Esophagus muscularis mucosa (tissue), 4 donors: Measurements from ENCODE around the gene UMODL1. TPM values are rescaled to one million over a fixed set of nuclear protein-coding genes. Genes with fewer than 3 reads are reported as not detected.

Experiments
- DNase-seq: peaks from one replicate; pipeline ENCODE4 v3.0.0-alpha.2; 2017; ENCODE audit errors: extremely low spot score
- H3K27ac ChIP-seq, 4 donors: fragments of 200-600 bp; sonication (generic); replicated peaks in 1 of 4; 1 replicate in 3 of 4; 2 replicates in 1 of 4; pipeline ENCODE4 v1.5.1; 2016 to 2019; ENCODE audit warnings: mild to moderate bottlenecking in 1 of 4
- H3K27me3 ChIP-seq, 4 donors: fragments of 200-600 bp; sonication (generic); one replicate each; pipeline versions ENCODE4 v1.5.1 to v1.6.0; 2016 to 2019
- H3K36me3 ChIP-seq, 4 donors: fragments of 200-600 bp; sonication (generic); one replicate each; pipeline ENCODE4 v1.5.1; 2016 to 2019
- H3K4me1 ChIP-seq, 4 donors: fragments of 200-600 bp; sonication (generic); one replicate each; pipeline ENCODE4 v1.5.1; 2016 to 2019
- H3K4me3 ChIP-seq, 4 donors: fragments of 200-600 bp; sonication (generic); 1 replicate in 2 of 4; 2 replicates in 2 of 4; pipeline ENCODE4 v1.5.1; 2016 to 2019; ENCODE audit warnings: mild to moderate bottlenecking in 4 of 4, moderate library complexity in 1 of 4
- H3K9me3 ChIP-seq, 4 donors: fragments of 200-600 bp; sonication (generic); 1 replicate in 3 of 4; 2 replicates in 1 of 4; pipeline ENCODE4 v1.5.1; 2016 to 2019
- CTCF ChIP-seq, 3 experiments: fragments of 200-600 bp in 2 of 3; fragments of 450-650 bp in 1 of 3; sonication (generic) in 2 of 3; IDR thresholded peaks; one replicate each; pipeline ENCODE4 v1.5.1; 2017 to 2019; ENCODE audit warnings: antibody characterized with exemption in 3 of 3, mild to moderate bottlenecking in 2 of 3, moderate library complexity in 1 of 3
- EP300 ChIP-seq: sonication (generic); formaldehyde crosslinking; IDR thresholded peaks from one replicate; pipeline ENCODE4 v1.6.1; 2017; ENCODE audit warnings: antibody characterized with exemption
- POLR2A ChIP-seq: fragments of 450-650 bp; IDR thresholded peaks from one replicate; pipeline ENCODE4 v1.6.1; 2017; ENCODE audit warnings: antibody characterized with exemption, moderate library complexity, mild to moderate bottlenecking, low read depth
- POLR2AphosphoS5 ChIP-seq, 2 donors: sonication (generic); formaldehyde crosslinking; IDR thresholded peaks; one replicate each; pipeline ENCODE4 v1.6.1; 2017; ENCODE audit warnings: antibody characterized with exemption in 2 of 2
- WGBS: methylation state at CpG from one replicate; pipeline ENCODE4 v1.1.5; 2018; 5-methylcytosine and 5-hydroxymethylcytosine counted together
- intact Hi-C: fragments of 100-400 bp; cut with DNase I; formaldehyde crosslinking; loops from one replicate; pipeline ENCODE4 v1.15.1; 2023
- total RNA-seq, 4 donors: library from RNA; depleted of rRNA; stranded (reverse); fragments of >200 nt; gene quantifications; one replicate each; pipeline versions ENCODE4 v1.1.0 to v1.2.1, GENCODE V29; 2016

The UMODL1 gene
- total RNA-seq, 4 donors from 2014 or later, result 0.13 TPM; not detected in 3

DNA sequence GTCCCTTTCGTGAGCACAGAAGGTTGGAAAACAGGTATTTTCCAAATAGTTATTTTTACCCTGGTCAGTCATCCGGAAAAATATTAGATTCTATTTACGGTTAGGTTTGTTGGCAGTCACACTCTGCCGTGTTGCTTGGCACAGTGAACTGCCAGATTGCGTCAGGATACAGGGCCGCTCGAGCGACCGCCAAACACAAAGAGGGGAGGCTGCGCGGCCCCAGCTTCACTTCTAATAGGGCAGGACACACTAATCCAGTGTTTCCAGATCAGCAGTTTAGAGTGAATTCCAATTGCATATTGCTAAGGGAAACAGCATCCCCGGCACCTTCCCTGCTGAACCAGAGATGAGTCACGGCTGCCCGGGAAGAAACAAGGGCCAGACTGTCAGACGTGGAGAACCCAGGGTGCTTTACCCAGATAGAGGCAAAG, 22.9 kb downstream of the UMODL1 start:
- Histone ChIP-seq H3K27ac (no peak overlapping the region), H3K4me3 (no peak overlapping the region), H3K36me3 (no peaks in the 10 kb centered on the region), H3K9me3 (peaks cover 0 to 7% (median 2%) of the 10 kb centered on the region in 4 donors), H3K27me3 (peaks cover 0 to 25% (median 2%) of the 10 kb centered on the region in 4 donors), H3K4me1 (peaks cover 8 to 14% (median 11%) of the 10 kb centered on the region in 4 donors)
- no peak for TF ChIP-seq CTCF (IDR thresholded peaks at IDR 0.05)
- peak in 1 of 2 donors; percentile 20 for TF ChIP-seq POLR2AphosphoS5 (IDR thresholded peaks at IDR 0.05)
- 90% methylated on average over 15 of the region's 15 CpGs for WGBS
- intact Hi-C loops, result no loop called here
- no peak for DNase-seq

DNA sequence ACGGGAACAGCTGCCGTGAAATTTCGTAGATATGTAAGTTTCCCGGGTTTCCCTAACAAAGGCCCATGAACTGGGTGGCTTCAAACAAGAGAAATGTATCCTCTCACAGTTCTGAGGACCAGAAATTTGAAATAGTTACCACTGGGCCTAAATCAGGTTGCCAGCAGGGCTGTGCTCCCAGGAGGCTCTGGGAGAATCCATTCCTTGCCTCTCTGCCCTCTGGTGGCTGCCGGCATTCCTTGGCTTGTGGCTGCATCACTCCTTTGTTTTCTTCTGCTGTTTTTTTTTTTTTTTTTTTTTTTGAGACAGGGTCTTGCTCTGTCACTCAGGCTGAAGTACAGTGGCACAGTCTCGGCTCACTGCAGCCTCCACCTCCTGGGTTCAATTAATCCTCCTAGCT, 23.7 kb downstream of the UMODL1 start:
- 94% methylated on average over 5 of the region's 6 CpGs for WGBS
- peaks cover 8 to 14% (median 11%) of the 10 kb centered on the region in 4 donors for H3K4me1 ChIP-seq
- DNase-seq, result no peak
- TF ChIP-seq POLR2AphosphoS5 (IDR thresholded peaks at IDR 0.05) (no peak), EP300 (no peak), POLR2A (no peak), CTCF (IDR thresholded peaks at IDR 0.05) (no peak)
- H3K27ac ChIP-seq, result no peak overlapping the region
- peaks cover 0 to 25% (median 2%) of the 10 kb centered on the region in 4 donors for H3K27me3 ChIP-seq
- no peak overlapping the region for H3K4me3 ChIP-seq
- no peaks in the 10 kb centered on the region for H3K36me3 ChIP-seq
- intact Hi-C loops, result loop anchor here (5.0 kb wide), 1 partner anchor 88 kb away; no protein-coding TSS in a partner anchor
- H3K9me3 ChIP-seq, result peaks cover 0 to 7% (median 2%) of the 10 kb centered on the region in 4 donors

GRCh38 chr21:42095581-42095980, 24.5 kb downstream of the UMODL1 start:
- no peak for DNase-seq
- peaks cover 8 to 14% (median 11%) of the 10 kb centered on the region in 4 donors for H3K4me1 ChIP-seq
- H3K36me3 ChIP-seq, result no peaks in the 10 kb centered on the region
- H3K27me3 ChIP-seq, result peaks cover 0 to 25% (median 2%) of the 10 kb centered on the region in 4 donors
- no peak overlapping the region for H3K4me3 ChIP-seq
- H3K9me3 ChIP-seq, result peaks cover 0 to 7% (median 2%) of the 10 kb centered on the region in 4 donors
- TF ChIP-seq POLR2AphosphoS5 (IDR thresholded peaks at IDR 0.05) (no peak), POLR2A (no peak), EP300 (no peak), CTCF (IDR thresholded peaks at IDR 0.05) (no peak)
- H3K27ac ChIP-seq, result no peak overlapping the region
- 89% methylated on average over 2 of the region's 2 CpGs for WGBS
- intact Hi-C loops, result loop anchor here (5.0 kb wide), 1 partner anchor 88 kb away; no protein-coding TSS in a partner anchor

DNA sequence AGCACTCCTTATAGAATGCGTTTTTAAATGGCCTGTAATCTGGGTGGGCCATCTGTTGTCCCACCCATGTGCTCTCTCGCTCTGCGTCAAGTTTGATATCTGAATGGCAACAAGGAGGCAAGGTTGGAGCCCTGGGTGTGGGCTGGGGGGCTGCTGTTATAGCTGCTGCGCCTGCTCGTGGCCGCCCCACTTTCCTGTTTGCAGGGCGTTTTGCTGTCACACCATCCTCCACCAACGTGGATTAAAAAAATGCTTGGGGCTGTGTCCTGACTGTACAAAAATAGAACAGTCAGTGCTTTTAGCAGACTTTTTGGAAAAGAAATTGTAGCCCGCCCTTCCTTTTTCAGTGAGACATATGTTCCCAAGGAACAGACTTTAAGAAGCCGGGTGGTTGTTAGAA, 25.4 kb downstream of the UMODL1 start:
- Histone ChIP-seq H3K27ac (no peak overlapping the region), H3K4me1 (peaks cover 8 to 14% (median 11%) of the 10 kb centered on the region in 4 donors), H3K4me3 (no peak overlapping the region), H3K9me3 (peaks cover 0 to 7% (median 2%) of the 10 kb centered on the region in 4 donors), H3K36me3 (no peaks in the 10 kb centered on the region), H3K27me3 (peaks cover 0 to 19% (median 2%) of the 10 kb centered on the region in 4 donors)
- WGBS, result 78% methylated on average over 10 of the region's 10 CpGs
- TF ChIP-seq POLR2AphosphoS5 (IDR thresholded peaks at IDR 0.05) (no peak), CTCF (IDR thresholded peaks at IDR 0.05) (no peak), POLR2A (no peak), EP300 (no peak)
- intact Hi-C loops, result loop anchor here (5.0 kb wide), 1 partner anchor 89 kb away; no protein-coding TSS in a partner anchor
- no peak for DNase-seq
